BJ (cell line): ENCODE measurements around the gene PAFAH1B1. TPM values are rescaled to one million over a fixed set of nuclear protein-coding genes. Genes with fewer than 3 reads are reported as not detected.
"Not testable (repeated sequence)": the region's sequence is repeated elsewhere in the genome, so short reads cannot be mapped to it uniquely, and the experiment has no call there.

Source experiments
- CTCF ChIA-PET: fragments of 350-600 bp; formaldehyde crosslinking; extraction: SDS; loops from one replicate; lab custom pipeline; 2021; ENCODE audit warnings: antibody characterized with exemption, inconsistent platforms; lab: Yijun Ruan, JAX
- POLR2A ChIA-PET: fragments of 300-600 bp; sonication (Branson Sonifier 250); formaldehyde crosslinking; extraction: SDS; loops from one replicate; lab custom pipeline; 2021; ENCODE audit warnings: antibody characterized with exemption; lab: Charles Lee
- DNase-seq: peaks from one replicate; pipeline ENCODE4 v3.0.0-alpha.2; 2011; ENCODE audit warnings: low read depth
- H3K27me3 ChIP-seq: 2 replicates; pipeline ENCODE4 v1.6.0; 2011; ENCODE audit warnings: low read length; ENCODE audit not compliant: control insufficient read depth, insufficient read depth
- H3K36me3 ChIP-seq: 2 replicates; pipeline ENCODE4 v1.5.1; 2011; ENCODE audit warnings: low read length; ENCODE audit not compliant: control insufficient read depth, insufficient read depth
- H3K4me3 ChIP-seq: 2 replicates; pipeline ENCODE4 v1.5.1; 2011; ENCODE audit warnings: low read depth, mild to moderate bottlenecking, control low read depth, low read length
- polyA plus RNA-seq: library from polyadenylated mRNA; depleted of rRNA; stranded (reverse); fragments of >200 nt; gene quantifications from 2 replicates; pipeline ENCODE4 v1.2.3, GENCODE V29; 2011
- TF ChIP-seq, protein P1 (sequence below): IDR thresholded peaks from 2 replicates; pipeline ENCODE4 v1.5.1; 2011; ENCODE audit warnings: low read depth, mild to moderate bottlenecking, control low read depth, inconsistent platforms, low read length, moderate library complexity; ENCODE audit not compliant: insufficient read depth

The PAFAH1B1 gene
- polyA plus RNA-seq, 1 experiment = 66.2 TPM

DNA sequence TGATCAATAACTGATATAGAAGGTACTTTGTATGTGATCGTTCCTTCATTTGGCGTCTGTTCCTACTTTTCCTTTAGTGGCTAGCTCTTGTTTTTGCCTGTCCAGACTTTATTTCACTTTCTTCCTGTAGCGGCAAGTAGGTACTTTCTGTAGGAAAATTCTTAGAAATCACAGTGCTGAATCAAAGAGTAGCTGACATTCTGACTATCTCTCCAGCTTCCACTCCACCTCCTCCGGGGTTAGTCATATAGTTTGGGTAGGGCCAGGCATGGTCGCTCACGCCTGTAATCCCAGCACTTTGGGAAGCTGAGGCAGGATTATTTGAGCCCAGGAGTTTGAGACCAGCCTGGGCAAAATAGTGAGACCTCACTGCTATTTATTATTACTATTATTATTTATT lies 29.9 kb upstream of the PAFAH1B1 start:
- Histone ChIP-seq H3K27me3 (peaks cover 2% of the 10 kb centered on the region; the same call in 1 of the 2 replicates), H3K36me3 (no peaks in the 10 kb centered on the region), H3K4me3 (no peak overlapping the region)
- TF ChIP-seq, protein P1, sequence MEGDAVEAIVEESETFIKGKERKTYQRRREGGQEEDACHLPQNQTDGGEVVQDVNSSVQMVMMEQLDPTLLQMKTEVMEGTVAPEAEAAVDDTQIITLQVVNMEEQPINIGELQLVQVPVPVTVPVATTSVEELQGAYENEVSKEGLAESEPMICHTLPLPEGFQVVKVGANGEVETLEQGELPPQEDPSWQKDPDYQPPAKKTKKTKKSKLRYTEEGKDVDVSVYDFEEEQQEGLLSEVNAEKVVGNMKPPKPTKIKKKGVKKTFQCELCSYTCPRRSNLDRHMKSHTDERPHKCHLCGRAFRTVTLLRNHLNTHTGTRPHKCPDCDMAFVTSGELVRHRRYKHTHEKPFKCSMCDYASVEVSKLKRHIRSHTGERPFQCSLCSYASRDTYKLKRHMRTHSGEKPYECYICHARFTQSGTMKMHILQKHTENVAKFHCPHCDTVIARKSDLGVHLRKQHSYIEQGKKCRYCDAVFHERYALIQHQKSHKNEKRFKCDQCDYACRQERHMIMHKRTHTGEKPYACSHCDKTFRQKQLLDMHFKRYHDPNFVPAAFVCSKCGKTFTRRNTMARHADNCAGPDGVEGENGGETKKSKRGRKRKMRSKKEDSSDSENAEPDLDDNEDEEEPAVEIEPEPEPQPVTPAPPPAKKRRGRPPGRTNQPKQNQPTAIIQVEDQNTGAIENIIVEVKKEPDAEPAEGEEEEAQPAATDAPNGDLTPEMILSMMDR = no peak
- POLR2A ChIA-PET = no interaction called here
- no peak for DNase-seq
- CTCF ChIA-PET = interaction anchor here (0.6 kb wide), 1 partner anchor 30 kb away, joined by 3 read pairs; no protein-coding TSS in a partner anchor

DNA sequence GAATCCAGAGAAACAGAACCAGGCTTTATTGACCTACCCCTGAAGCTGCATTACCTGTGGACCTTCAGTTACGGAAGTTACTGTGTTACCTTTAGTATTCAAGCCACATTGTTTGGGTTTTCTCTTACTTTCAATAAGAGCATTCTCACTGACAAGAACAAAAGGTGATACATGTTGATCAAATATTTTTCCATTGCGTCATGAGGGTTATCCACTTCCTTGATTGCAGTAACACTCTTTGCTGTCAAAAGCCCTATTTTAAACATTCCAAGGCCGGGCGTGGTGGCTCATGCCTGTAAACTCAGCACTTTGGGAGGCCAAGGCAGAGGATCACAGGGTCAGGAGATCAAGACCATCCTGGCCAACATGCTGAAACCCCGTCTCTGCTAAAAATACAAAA lies 28.6 kb upstream of the PAFAH1B1 start:
- TF ChIP-seq, protein P1 = no peak
- CTCF ChIA-PET = no interaction called here
- DNase-seq = no peak

DNA sequence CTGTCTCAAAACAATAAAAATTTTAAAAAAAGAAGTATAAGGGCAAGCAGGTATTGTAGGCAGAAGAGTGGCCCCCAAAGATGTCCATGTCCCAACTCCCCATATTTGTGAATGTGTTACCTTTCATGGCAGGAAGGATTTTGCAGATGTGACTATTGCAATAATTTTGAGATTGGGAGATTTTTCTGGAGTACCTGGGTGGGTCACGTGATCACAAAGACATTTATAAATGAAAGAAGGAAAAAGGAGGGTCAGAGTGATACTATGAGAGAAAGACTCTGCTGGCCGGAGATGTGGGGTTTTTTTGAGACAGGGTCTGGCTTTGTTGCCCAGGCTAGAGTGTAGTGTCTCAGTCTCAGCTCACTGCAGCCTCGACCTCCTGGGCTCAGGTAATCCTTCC lies 27.4 kb upstream of the PAFAH1B1 start:
- CTCF ChIA-PET = no interaction called here
- peaks cover 2% of the 10 kb centered on the region; the same call in 1 of the 2 replicates for H3K27me3 ChIP-seq
- POLR2A ChIA-PET = no interaction called here
- H3K4me3 ChIP-seq = no peak overlapping the region
- no peak for DNase-seq
- H3K36me3 ChIP-seq = no peaks in the 10 kb centered on the region
- TF ChIP-seq, protein P1 = no peak

More for the DNA sequence above, 28.6 kb upstream of the PAFAH1B1 start:
- H3K36me3 ChIP-seq = no peaks in the 10 kb centered on the region
- H3K27me3 ChIP-seq = peaks cover 2% of the 10 kb centered on the region; the same call in 1 of the 2 replicates
- no peak overlapping the region for H3K4me3 ChIP-seq
- POLR2A ChIA-PET = no interaction called here

DNA sequence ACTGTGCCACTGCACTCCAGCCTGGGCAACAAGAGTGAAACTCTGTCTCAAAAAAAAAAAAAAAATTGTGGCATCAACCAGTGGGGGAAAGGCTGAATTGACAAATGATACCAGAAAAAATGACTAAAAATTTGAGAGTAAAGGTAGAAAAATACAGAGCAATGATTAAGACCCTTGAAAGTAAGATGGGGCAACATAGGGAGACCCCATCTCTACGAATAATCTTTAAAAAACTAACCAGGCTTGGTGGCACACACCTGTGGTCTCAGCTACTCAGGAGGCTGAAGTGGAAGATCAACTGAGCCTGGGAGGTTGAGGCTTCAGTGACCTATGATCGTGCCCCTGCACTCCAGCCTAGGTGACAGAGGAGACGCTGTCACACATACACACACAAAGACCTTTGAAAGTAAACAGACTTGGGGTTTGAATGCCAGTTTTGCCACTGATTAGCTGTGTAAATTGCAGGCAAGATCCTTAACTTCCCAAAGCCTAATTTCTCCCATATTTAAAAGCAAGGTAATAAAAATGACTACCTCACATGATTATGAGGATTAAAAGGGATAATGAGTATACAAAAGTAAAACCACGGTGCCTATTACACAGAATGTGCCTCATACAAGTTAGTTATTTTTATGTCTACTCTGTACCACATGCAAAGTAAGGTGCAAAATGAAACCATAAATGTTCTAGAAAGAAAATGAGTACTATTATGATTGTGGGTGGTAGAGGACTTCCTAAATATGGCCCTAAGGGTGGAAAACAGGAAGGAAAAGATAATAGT lies 21.7 kb upstream of the PAFAH1B1 start:
- TF ChIP-seq, protein P1 = no peak
- Histone ChIP-seq H3K27me3 (no peaks in the 10 kb centered on the region; the same call in 1 of the 2 replicates), H3K36me3 (no peaks in the 10 kb centered on the region), H3K4me3 (no peak overlapping the region)
- no peak for DNase-seq
- POLR2A ChIA-PET = no interaction called here
- CTCF ChIA-PET = no interaction called here

DNA sequence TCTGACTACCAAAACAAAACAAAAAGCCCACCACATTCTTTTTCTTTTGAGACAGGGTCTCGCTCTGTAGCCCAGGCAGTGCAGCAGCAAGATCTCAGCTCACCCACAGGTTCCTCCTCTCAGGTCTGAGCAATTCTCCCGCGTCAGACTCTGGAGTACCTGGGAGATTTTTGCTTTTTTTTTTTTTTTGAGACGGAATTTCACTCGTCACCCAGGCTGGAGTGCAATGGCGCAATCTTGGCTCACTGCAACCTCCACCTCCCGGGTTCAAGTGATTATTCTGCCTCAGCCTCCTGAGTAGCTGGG lies 21.2 kb upstream of the PAFAH1B1 start:
- DNase-seq, POLR2A ChIA-PET, CTCF ChIA-PET, H3K27me3 ChIP-seq, H3K36me3 ChIP-seq, H3K4me3 ChIP-seq: not testable (repeated sequence)
